ENCODE measurements around the gene CCDC184.
"Not testable (repeated sequence)": the region's sequence is repeated elsewhere in the genome, so short reads cannot be mapped to it uniquely, and the experiment has no call there.

CCDC184 gene

DNA sequence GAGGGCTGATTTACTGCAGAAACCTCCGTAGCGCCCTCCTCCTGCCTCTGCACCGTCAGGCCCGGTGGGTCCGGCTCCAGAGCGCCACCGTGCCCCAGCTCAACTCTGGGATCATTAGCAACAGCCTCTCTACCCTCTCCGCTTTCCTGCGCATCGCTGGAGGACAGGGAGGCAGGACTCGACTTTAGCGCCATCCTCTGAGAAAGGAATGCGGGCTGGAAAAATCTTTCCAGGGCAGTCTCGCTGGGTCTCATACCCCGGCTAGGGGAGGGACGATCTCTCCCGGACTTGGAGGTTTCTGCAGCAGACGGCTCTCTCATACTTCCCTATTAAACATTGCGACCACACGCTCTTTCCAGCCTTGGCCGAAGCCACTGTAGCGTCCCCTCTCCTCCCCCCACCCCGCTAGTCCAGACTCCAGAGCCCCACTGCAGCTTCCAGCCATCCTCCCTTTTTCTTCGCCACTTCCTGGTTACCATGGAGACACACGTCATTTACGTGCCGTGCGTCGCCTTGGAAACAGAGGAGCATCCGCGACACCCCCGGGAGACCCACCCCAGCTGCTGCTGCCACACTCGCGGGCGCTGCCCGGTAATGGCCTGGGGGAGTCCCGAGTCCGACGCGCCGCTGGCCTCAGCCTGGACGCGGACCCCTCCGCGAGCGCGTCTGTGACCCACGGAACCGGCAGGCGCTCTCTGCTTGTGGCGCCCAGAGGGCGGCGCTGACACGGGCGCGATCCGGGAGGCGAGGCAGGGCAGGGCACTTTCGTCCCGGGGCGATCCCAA is at the start of gene CCDC184:
Gene CCDC184 (plus strand): TSS at position 554 of the 785 bp plus-strand sequence. CDS start 479 bp downstream, outside the sequence.
- DNase-seq (ENCODE audit: low read depth in 2 of 2) = peak; percentile 50 to 59

DNA sequence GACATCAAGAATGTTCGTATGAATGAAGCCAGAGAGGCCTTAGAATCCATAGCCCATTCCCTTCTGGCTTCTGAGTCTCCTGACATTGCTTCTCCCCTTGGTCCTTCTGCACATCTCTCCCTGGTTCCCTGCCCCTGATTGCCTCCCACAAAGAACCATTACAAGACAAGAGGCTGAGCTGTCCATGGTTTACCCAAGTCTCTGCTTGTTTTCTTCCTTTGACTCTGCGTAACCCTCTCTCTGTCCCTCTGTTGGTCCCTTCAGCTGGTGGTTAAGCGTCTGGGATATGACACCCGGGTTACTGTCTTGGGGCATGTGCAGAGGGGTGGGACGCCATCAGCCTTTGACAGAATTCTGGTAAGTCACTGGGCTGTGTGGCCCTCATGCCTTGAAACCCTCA is 48.4 kb upstream of the CCDC184 start:
- no peak for DNase-seq (ENCODE audit: low read depth in 2 of 2)

- no peak for DNase-seq (ENCODE audit: low read depth in 2 of 2)
Measured at GRCh38 chr12:48142818-48143674, 40.4 kb upstream of the CCDC184 start.

- DNase-seq (ENCODE audit: low read depth in 2 of 2) = no peak
Measured at GRCh38 chr12:48143898-48144297, 39.5 kb upstream of the CCDC184 start.

DNA sequence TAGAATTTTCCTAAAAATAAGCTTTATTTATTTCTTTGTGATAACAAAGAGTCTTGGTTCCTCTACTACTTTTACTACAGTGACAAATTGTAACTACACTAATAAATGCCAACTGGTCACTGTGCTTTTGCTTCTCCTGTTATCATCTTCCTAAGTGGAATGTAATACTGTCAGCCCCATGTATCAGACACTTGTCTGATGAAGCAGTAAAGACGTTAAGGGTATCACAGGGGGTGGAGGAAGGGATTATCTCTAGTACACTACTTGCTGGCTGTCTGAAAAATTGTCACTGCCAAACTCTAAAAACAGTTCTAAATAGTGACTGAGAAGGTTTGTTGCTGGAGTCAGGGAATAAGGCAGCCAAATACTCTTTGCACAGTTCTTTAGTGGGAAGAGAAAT is 37.5 kb upstream of the CCDC184 start:
- DNase-seq (ENCODE audit: low read depth in 2 of 2) = no peak

- no peak for DNase-seq (ENCODE audit: low read depth in 2 of 2)
Measured at GRCh38 chr12:48151103-48151771, 32.2 kb upstream of the CCDC184 start.

DNA sequence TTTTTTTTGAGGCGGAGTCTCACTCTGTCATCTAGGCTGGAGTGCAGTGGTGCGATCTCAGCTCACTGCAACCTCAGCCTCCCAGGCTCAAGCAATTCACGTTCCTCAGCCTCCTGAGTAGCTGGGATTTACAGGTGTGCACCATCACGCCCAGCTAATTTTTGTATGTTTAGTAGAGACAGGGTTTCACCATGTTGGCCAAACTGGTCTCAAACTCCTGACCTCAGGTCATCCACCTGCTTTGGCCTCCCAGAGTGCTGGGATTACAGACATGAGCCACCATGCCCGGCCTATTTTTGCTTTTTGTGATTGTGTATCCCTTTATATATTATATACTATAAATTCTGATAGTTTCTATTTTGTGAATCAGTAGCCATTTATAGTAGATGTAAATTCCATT is 27.7 kb upstream of the CCDC184 start:
- not testable (repeated sequence) for DNase-seq (ENCODE audit: low read depth in 2 of 2)

- DNase-seq (ENCODE audit: low read depth in 2 of 2) = no peak
Measured at GRCh38 chr12:48156652-48157017, 26.8 kb upstream of the CCDC184 start.

GRCh38 chr12:48157018-48157888 is 26.2 kb upstream of the CCDC184 start, which contains the start of gene ASB8:
ASB8 (minus strand) TSS chr12:48157515; CDS start chr12:48153496, 4,019 bp downstream.
- DNase-seq (ENCODE audit: low read depth in 2 of 2) = peak; percentile 98 to 99

- DNase-seq (ENCODE audit: low read depth in 2 of 2) = no peak
Measured at GRCh38 chr12:48157889-48158370, 25.5 kb upstream of the CCDC184 start.

DNA sequence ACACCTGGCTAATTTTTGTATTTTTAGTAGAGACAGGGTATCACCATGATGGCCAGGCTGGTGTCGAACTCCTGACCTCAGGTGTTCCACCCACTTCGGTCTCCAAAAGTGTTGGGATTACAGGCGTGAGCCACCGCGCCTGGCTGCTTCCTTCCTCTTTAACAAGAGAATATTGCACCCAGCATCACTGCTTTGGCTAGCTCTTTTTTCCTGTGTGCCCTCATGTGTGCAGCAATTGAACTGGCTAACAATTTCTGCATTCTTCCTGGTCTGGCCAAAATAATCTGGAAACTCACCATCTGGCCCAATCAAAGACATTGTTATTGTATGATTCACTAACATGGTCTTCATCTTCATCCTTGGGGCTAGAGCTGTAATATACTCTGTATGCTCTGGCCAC is 23.4 kb upstream of the CCDC184 start:
- no peak for DNase-seq (ENCODE audit: low read depth in 2 of 2)

DNA sequence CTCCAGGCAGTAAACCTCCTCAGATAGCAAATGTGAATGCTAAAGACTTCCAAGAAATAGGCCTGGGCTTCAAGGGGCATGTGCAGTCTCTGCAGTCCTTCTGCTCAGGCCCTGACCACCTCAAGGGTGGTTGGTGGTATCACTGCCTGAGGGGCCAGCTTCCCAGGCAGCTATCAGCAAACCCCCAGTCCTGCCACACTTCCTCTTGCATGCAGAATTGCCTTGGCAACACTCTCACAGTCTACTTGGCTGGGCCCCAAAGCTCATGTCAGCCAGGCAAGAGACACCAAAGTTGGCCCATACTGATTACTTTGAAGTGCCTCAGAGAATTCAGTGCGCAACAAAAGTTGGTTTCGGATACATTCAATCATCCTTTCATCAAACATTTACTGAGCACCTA is 22.6 kb upstream of the CCDC184 start:
- DNase-seq (ENCODE audit: low read depth in 2 of 2) = no peak

GRCh38 chr12:48163150-48163747 is 20.2 kb upstream of the CCDC184 start:
- no peak for DNase-seq (ENCODE audit: low read depth in 2 of 2)

GRCh38 chr12:48164451-48164850 is 19.0 kb upstream of the CCDC184 start:
- DNase-seq (ENCODE audit: low read depth in 2 of 2) = no peak

- DNase-seq (ENCODE audit: low read depth in 2 of 2) = peak in 1 of 2 donors; percentile 41
Measured at GRCh38 chr12:48165089-48165981, 18.1 kb upstream of the CCDC184 start.

DNA sequence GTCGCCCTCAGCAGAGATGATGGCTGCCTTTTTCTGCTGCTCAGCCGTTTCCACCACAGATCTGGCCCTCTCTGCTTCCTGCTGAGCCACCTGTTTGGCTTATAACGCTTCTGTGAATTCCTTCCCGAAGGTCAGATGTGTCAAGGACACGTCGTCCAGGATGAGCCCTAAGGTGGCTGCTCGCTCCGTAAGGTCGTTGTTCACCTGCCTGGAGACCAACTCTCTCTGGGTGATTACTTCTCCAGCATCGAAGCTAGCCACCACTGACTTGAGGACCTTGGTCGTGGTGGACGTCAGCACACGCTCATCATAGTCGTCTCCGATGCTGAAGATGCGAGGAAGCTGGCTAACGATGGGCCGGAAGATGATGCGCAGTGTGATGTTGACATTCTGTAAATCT is 14.4 kb upstream of the CCDC184 start:
- DNase-seq (ENCODE audit: low read depth in 2 of 2) = no peak

- no peak for DNase-seq (ENCODE audit: low read depth in 2 of 2)
Measured at GRCh38 chr12:48175613-48176416, 7.6 kb upstream of the CCDC184 start.

DNA sequence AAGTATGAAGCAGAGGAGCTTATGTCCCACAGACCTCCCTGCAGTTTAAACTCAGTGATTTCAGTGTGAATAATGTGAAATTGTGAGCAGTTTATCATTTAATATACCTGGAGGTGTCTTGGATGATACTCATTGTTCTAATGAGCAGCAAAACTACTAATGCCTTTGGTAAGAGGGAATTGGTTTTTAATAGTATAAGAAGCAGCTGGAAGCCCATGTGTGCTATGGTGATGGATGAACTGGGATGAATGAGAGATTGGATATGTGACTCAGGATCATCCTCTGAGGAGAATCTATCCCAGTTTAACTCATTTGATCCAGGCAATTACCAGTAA is 7.1 kb upstream of the CCDC184 start:
- DNase-seq (ENCODE audit: low read depth in 2 of 2) = no peak

GRCh38 chr12:48177982-48178381 is 5.5 kb upstream of the CCDC184 start:
- no peak for DNase-seq (ENCODE audit: low read depth in 2 of 2)
